ENCODE data around the gene LMF2.
"Not testable (repeated sequence)": the region's sequence is repeated elsewhere in the genome, so short reads cannot be mapped to it uniquely, and the experiment has no call there.

- not testable (repeated sequence) for TF ChIP-seq CTCF (conservative IDR thresholded peaks at IDR 0.05; ENCODE audit: low read depth, low read length); EZH2 (IDR thresholded peaks at IDR 0.05; ENCODE audit: low read length, unreplicated experiment); EZH2phosphoT487 (IDR thresholded peaks at IDR 0.05; ENCODE audit: borderline replicate concordance, low read length)
Observed at GRCh38 chr22:50541667-50542026, 34.1 kb upstream of the LMF2 start.
